Measurements from ENCODE around the gene PHIP. TPM values are rescaled to one million over a fixed set of nuclear protein-coding genes. Genes with fewer than 3 reads are reported as not detected.

PHIP gene
- total RNA-seq, 1 experiment from 2014 or later = 21.2 TPM

GRCh38 chr6:79073888-79074287 lies 4.2 kb downstream of the PHIP start:
- intact Hi-C loops (cut with micrococcal nuclease) = loop anchor here (10.0 kb wide), 1 partner anchor 101 kb away; no protein-coding TSS in a partner anchor
- Histone ChIP-seq H3K79me2 (ENCODE audit: low read length) (peaks cover 76% of the 10 kb centered on the region), H4K20me1 (ENCODE audit: low read length) (0 out of 2 replicates have a peak, but pooled peaks cover 9% of the 10 kb centered on the region), H3K4me2 (ENCODE audit: low read length) (peak overlapping the region; percentile 27; the same call in 1 of the 2 replicates), H2AFZ (ENCODE audit: low read length) (no peak overlapping the region), H3K27ac (ENCODE audit: low read length) (no peak overlapping the region), H3K4me3 (ENCODE audit: low read length) (no peak overlapping the region), H3K9me3 (ENCODE audit: low read length) (no peaks in the 10 kb centered on the region), H3K9ac (ENCODE audit: low read length) (no peak overlapping the region), H3K9me2 (replicated peaks; ENCODE audit: low read length) (no peaks in the 10 kb centered on the region), H3K4me1 (ENCODE audit: insufficient read depth, low read length) (peaks cover 6% of the 10 kb centered on the region; the same call in 1 of the 2 replicates), H3K27me3 (ENCODE audit: low read length) (no peaks in the 10 kb centered on the region), H3K36me3 (ENCODE audit: low read depth, low read length) (peaks cover 3% of the 10 kb centered on the region; the same call in 1 of the 2 replicates), H3F3A (ENCODE audit: low read length, unreplicated experiment) (no peaks in the 10 kb centered on the region)
- ATAC-seq (no peak), DNase-seq (no peak)
- POLR2A ChIA-PET (ENCODE audit: unreplicated experiment) = no interaction called here
- BruUV-seq (replicated peaks) = no TSS peak
- TF ChIP-seq CTCF (conservative IDR thresholded peaks at IDR 0.05; ENCODE audit: low read depth, low read length) (no peak), EZH2 (IDR thresholded peaks at IDR 0.05; ENCODE audit: low read length, unreplicated experiment) (no peak), EZH2phosphoT487 (IDR thresholded peaks at IDR 0.05; ENCODE audit: borderline replicate concordance, low read length) (no peak)
- CTCF ChIA-PET = no interaction called here

- peaks cover 6% of the 10 kb centered on the region; the same call in 1 of the 2 replicates for H3K4me1 ChIP-seq (ENCODE audit: insufficient read depth, low read length)
- H3K36me3 ChIP-seq (ENCODE audit: low read depth, low read length) = peaks cover 3% of the 10 kb centered on the region; the same call in 1 of the 2 replicates
- ATAC-seq = no peak
- H4K20me1 ChIP-seq (ENCODE audit: low read length) = 0 out of 2 replicates have a peak, but pooled peaks cover 9% of the 10 kb centered on the region
- CTCF ChIA-PET = no interaction called here
- intact Hi-C loops (cut with micrococcal nuclease) = loop anchor here (10.0 kb wide), 1 partner anchor 102 kb away; no protein-coding TSS in a partner anchor
- BruUV-seq (replicated peaks) = no TSS peak
- POLR2A ChIA-PET (ENCODE audit: unreplicated experiment) = no interaction called here
- no peaks in the 10 kb centered on the region for H3F3A ChIP-seq (ENCODE audit: low read length, unreplicated experiment)
- H3K4me3 ChIP-seq (ENCODE audit: low read length) = no peak overlapping the region
- peaks cover 86% of the 10 kb centered on the region for H3K79me2 ChIP-seq (ENCODE audit: low read length)
- H3K9ac ChIP-seq (ENCODE audit: low read length) = no peak overlapping the region
- TF ChIP-seq CTCF (conservative IDR thresholded peaks at IDR 0.05; ENCODE audit: low read depth, low read length) = no peak
- TF ChIP-seq EZH2phosphoT487 (IDR thresholded peaks at IDR 0.05; ENCODE audit: borderline replicate concordance, low read length) = no peak
- H3K9me2 ChIP-seq (replicated peaks; ENCODE audit: low read length) = no peaks in the 10 kb centered on the region
- H3K9me3 ChIP-seq (ENCODE audit: low read length) = no peaks in the 10 kb centered on the region
- DNase-seq = no peak
- H2AFZ ChIP-seq (ENCODE audit: low read length) = no peak overlapping the region
- no peaks in the 10 kb centered on the region for H3K27me3 ChIP-seq (ENCODE audit: low read length)
- H3K4me2 ChIP-seq (ENCODE audit: low read length) = no peak overlapping the region
- H3K27ac ChIP-seq (ENCODE audit: low read length) = no peak overlapping the region
These were observed 5.3 kb downstream of the PHIP start for GRCh38 chr6:79072640-79073181.

- no peaks in the 10 kb centered on the region for H3K9me3 ChIP-seq (ENCODE audit: low read length)
- no peak overlapping the region for H3K4me2 ChIP-seq (ENCODE audit: low read length)
- DNase-seq (no peak), ATAC-seq (no peak)
- 0 out of 2 replicates have a peak, but pooled peaks cover 8% of the 10 kb centered on the region for H4K20me1 ChIP-seq (ENCODE audit: low read length)
- H3K79me2 ChIP-seq (ENCODE audit: low read length) = peaks cover 92% of the 10 kb centered on the region
- no peak overlapping the region for H2AFZ ChIP-seq (ENCODE audit: low read length)
- BruUV-seq (replicated peaks) = no TSS peak
- TF ChIP-seq EZH2phosphoT487 (IDR thresholded peaks at IDR 0.05; ENCODE audit: borderline replicate concordance, low read length) (no peak), CTCF (conservative IDR thresholded peaks at IDR 0.05; ENCODE audit: low read depth, low read length) (no peak), EZH2 (IDR thresholded peaks at IDR 0.05; ENCODE audit: low read length, unreplicated experiment) (no peak)
- intact Hi-C loops (cut with micrococcal nuclease) = loop anchor here (10.0 kb wide), 1 partner anchor 103 kb away; no protein-coding TSS in a partner anchor
- H3K36me3 ChIP-seq (ENCODE audit: low read depth, low read length) = peaks cover 3% of the 10 kb centered on the region; the same call in 1 of the 2 replicates
- H3K9ac ChIP-seq (ENCODE audit: low read length) = no peak overlapping the region
- POLR2A ChIA-PET (ENCODE audit: unreplicated experiment) = no interaction called here
- no peak overlapping the region for H3K27ac ChIP-seq (ENCODE audit: low read length)
- no peak overlapping the region for H3K4me3 ChIP-seq (ENCODE audit: low read length)
- H3K27me3 ChIP-seq (ENCODE audit: low read length) = no peaks in the 10 kb centered on the region
- CTCF ChIA-PET = no interaction called here
- no peaks in the 10 kb centered on the region for H3F3A ChIP-seq (ENCODE audit: low read length, unreplicated experiment)
- H3K4me1 ChIP-seq (ENCODE audit: insufficient read depth, low read length) = peaks cover 6% of the 10 kb centered on the region; the same call in 1 of the 2 replicates
- no peaks in the 10 kb centered on the region for H3K9me2 ChIP-seq (replicated peaks; ENCODE audit: low read length)
These were observed 6.5 kb downstream of the PHIP start for GRCh38 chr6:79071547-79071946.

All from PC-3 (cell line).